Kidney epithelial cell (primary cell): ENCODE data around the gene APOA4. TPM values are rescaled to one million over a fixed set of nuclear protein-coding genes. Genes with fewer than 3 reads are reported as not detected.

Experiments used
- DNase-seq: peaks from one replicate; pipeline ENCODE4 v3.0.0-alpha.2; 2010; ENCODE audit warnings: low read depth
- H3K27me3 ChIP-seq: 2 replicates; pipeline ENCODE4 v1.6.0; 2011; ENCODE audit warnings: low read length; ENCODE audit not compliant: control insufficient read depth, insufficient read depth
- H3K36me3 ChIP-seq: 2 replicates; pipeline ENCODE4 v1.5.1; 2011; ENCODE audit warnings: low read length; ENCODE audit not compliant: control insufficient read depth, insufficient read depth
- H3K4me3 ChIP-seq: 2 replicates; pipeline ENCODE4 v1.5.1; 2011; ENCODE audit warnings: low read depth, mild to moderate bottlenecking, control low read depth, low read length
- total RNA-seq: library from RNA; depleted of rRNA; stranded (reverse); fragments of >200 nt; gene quantifications from 2 replicates; pipeline ENCODE4 v1.2.3, GENCODE V29; 2015
- TF ChIP-seq, protein P1 (sequence below): IDR thresholded peaks from 2 replicates; pipeline ENCODE4 v1.5.1; 2011; ENCODE audit warnings: mild to moderate bottlenecking, moderate library complexity, low read length, control low read depth, inconsistent platforms; ENCODE audit not compliant: insufficient read depth, poor library complexity, severe bottlenecking

The APOA4 gene
- total RNA-seq, 1 donor from 2014 or later: not detected

DNA sequence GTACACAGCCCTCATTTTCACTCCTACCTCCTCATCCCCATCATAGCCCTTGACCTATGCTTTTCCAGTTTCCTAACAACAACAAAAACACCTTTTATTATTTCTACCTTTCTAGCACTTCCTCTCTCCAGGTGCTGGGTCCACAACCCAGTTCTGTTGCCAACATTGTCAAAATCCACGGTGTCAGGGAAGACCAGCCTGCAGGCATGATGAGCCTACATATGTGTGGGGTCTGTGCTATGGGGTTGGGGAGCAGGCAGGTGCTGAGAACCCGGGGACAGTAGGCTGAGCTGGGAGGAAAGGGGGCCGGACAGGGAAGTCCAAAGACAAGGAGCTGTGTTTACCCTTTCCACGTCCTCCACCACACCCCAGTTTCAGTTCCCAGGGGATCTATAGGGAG lies 34.6 kb downstream of the APOA4 start:
- peaks cover 2% of the 10 kb centered on the region for H3K27me3 ChIP-seq
- H3K36me3 ChIP-seq: peaks cover 3% of the 10 kb centered on the region
- H3K4me3 ChIP-seq: peak overlapping the region; percentile 92
- no peak for DNase-seq
- TF ChIP-seq, protein P1, sequence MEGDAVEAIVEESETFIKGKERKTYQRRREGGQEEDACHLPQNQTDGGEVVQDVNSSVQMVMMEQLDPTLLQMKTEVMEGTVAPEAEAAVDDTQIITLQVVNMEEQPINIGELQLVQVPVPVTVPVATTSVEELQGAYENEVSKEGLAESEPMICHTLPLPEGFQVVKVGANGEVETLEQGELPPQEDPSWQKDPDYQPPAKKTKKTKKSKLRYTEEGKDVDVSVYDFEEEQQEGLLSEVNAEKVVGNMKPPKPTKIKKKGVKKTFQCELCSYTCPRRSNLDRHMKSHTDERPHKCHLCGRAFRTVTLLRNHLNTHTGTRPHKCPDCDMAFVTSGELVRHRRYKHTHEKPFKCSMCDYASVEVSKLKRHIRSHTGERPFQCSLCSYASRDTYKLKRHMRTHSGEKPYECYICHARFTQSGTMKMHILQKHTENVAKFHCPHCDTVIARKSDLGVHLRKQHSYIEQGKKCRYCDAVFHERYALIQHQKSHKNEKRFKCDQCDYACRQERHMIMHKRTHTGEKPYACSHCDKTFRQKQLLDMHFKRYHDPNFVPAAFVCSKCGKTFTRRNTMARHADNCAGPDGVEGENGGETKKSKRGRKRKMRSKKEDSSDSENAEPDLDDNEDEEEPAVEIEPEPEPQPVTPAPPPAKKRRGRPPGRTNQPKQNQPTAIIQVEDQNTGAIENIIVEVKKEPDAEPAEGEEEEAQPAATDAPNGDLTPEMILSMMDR: no peak

DNA sequence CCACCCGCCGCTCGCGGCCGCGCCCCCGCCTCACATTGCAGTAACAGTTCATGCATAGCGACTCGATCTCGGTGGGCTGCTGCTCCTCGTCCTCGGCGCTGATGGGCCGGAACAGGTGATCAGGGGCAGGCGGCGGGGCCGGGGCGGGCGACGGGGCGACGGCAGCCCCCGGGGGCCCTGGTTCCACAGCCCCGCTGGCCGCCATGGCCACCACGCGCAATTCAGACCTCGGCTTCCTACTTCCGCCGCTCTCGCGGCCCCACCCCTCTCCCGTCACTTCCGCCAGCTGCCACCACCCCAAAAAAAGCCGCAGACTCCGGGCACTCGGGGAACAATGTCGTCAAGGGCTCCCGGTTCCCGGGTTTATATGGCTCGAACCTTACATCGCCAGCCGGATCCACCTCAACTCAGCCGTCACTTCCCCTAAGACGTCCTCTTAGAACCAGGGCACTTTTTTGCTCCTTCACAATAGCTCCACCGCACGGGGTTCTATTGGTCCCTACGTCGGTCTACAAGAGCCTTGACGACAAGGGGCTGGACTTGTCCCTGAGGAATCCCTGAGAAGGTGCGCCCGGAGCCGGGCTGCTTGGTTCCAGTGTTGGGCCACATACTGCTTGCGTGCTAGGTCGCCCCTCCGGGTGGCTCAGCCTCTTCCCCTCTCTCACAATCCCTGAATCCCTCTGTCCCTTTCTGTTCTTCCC lies 35.2 kb downstream of the APOA4 start, which contains the start of gene ZPR1:
ZPR1 (minus strand) TSS at position 238 of the 701 bp plus-strand sequence; CDS start at position 205, 33 bp downstream.
- DNase-seq: no peak
- Histone ChIP-seq H3K4me3 (peak within 1 kb of the TSS; percentile 92), H3K27me3 (peaks cover 2% of the 10 kb centered on the region), H3K36me3 (peaks cover 3% of the 10 kb centered on the region)
- TF ChIP-seq, protein P1: no peak

DNA sequence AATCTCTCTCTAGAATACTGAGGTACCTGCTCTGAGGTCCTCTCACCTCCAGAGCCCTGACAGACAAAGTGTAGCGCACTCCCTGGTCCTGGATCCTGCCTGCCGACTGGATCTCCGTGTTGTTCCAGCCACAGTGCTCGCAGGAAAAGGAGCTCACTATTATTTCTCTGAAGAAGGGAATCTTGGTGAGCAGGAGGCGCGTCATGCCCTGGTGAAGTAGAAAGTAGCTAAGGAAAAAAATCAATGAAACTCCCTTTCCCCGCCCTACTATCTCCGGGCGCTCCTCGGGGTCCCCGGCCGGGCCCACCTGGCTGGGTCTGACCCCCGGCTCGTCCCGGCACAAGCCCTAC lies 35.7 kb downstream of the APOA4 start:
- DNase-seq: no peak
- peaks cover 2% of the 10 kb centered on the region for H3K27me3 ChIP-seq
- peak overlapping the region; percentile 92 for H3K4me3 ChIP-seq
- TF ChIP-seq, protein P1: no peak
- peaks cover 3% of the 10 kb centered on the region for H3K36me3 ChIP-seq

DNA sequence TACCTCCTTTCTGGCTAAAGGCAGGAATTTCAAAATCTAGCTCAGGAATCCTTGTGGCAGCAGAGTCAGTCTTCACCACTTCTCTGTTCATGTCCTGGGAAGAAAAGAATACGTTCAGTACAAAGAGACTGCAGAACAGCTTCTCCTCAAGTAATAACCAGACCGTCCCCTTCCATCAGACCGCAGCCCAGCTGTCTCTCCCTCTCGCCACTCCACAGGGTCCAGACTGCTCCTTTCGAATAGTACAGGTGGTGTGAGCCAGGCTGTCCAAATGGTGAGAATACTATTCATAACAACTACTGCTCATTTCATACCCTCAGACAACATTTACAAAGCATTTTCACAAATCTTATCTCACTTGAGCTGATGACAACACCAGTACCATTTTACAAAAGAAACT lies 36.1 kb downstream of the APOA4 start:
- TF ChIP-seq, protein P1: no peak
- peaks cover 3% of the 10 kb centered on the region for H3K36me3 ChIP-seq

DNA sequence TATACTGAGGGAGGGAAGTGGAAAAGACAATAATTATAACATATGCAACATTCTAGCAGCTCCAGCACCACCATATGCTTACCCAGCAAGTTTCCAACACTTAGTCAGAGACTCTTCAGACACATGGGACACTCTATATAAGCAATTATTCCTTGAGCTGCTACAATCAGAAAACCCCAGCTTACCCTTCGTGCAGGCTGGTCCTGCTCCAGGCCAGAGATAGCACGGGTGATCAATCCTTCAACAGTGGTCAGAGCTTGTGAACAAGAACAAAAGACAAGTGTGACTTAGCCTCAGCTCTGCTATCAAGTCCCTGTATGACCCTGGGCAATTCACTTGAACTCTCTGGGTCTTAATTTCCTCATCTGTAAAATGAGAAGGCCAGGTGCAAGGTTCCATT lies 36.8 kb downstream of the APOA4 start:
- TF ChIP-seq, protein P1: no peak
- Histone ChIP-seq H3K4me3 (no peak overlapping the region), H3K27me3 (peaks cover 2% of the 10 kb centered on the region), H3K36me3 (peaks cover 3% of the 10 kb centered on the region)
- no peak for DNase-seq

More for the DNA sequence above, 36.1 kb downstream of the APOA4 start:
- Histone ChIP-seq H3K4me3 (peak overlapping the region; percentile 92), H3K27me3 (peaks cover 2% of the 10 kb centered on the region)
- no peak for DNase-seq

DNA sequence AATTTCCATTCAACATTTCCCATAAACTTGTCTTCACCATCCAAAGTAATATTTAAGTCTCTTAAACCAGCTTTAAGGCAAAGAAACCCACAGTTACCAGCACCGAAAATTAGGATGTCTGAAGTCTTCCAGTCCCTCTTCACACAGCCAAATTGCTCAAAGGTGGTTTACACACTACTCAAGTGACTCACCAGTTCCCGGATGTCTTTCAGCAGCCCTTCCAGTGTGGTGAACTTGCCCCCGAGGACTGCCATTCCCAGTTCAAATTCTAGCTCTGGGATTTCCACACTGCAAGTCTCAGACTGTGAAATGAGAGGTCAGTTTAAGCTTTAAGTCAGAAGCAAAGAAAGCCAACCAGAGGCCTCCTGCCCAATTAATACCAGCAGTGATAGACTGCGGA lies 40.4 kb downstream of the APOA4 start:
- H3K4me3 ChIP-seq: no peak overlapping the region
- DNase-seq: no peak
- H3K36me3 ChIP-seq: peaks cover 3% of the 10 kb centered on the region
- H3K27me3 ChIP-seq: no peaks in the 10 kb centered on the region
- TF ChIP-seq, protein P1: no peak
